GM12865 (cell line): ENCODE measurements around the gene KCNG2.
"Not testable (repeated sequence)": the region's sequence is repeated elsewhere in the genome, so short reads cannot be mapped to it uniquely, and the experiment has no call there.

Source experiments
- DNase-seq: peaks from one replicate; pipeline ENCODE4 v3.0.0; 2010; ENCODE audit warnings: low read depth
- H3K4me3 ChIP-seq: 2 replicates; pipeline ENCODE4 v1.5.1; 2011; ENCODE audit warnings: mild to moderate bottlenecking, low read depth, low read length, control low read depth
- CTCF ChIP-seq: IDR thresholded peaks from 2 replicates; pipeline ENCODE4 v1.5.1; 2011; ENCODE audit warnings: low read length, control low read depth, low read depth, inconsistent platforms; ENCODE audit not compliant: insufficient read depth; ENCODE audit errors: missing control alignments

The KCNG2 gene

GRCh38 chr18:79797518-79798345, at the start of gene KCNG2:
TSS of gene KCNG2 (plus strand) at chr18:79797938. CDS start at chr18:79863668, 65,730 bp downstream.
- no peak within 1 kb of the TSS for H3K4me3 ChIP-seq
- peak; percentile 5 for DNase-seq
- no peak for TF ChIP-seq CTCF

GRCh38 chr18:79748321-79749180, 49.2 kb upstream of the KCNG2 start:
- DNase-seq: no peak
- TF ChIP-seq CTCF: no peak
- no peak overlapping the region for H3K4me3 ChIP-seq

GRCh38 chr18:79749251-79750191, 48.2 kb upstream of the KCNG2 start:
- no peak for DNase-seq
- no peak overlapping the region for H3K4me3 ChIP-seq
- no peak for TF ChIP-seq CTCF

GRCh38 chr18:79750980-79751571, 46.7 kb upstream of the KCNG2 start:
- DNase-seq: no peak
- no peak overlapping the region for H3K4me3 ChIP-seq
- no peak for TF ChIP-seq CTCF

GRCh38 chr18:79751918-79752578, 45.7 kb upstream of the KCNG2 start:
- not testable (repeated sequence) for DNase-seq, H3K4me3 ChIP-seq

- DNase-seq, H3K4me3 ChIP-seq: not testable (repeated sequence)
Measured at GRCh38 chr18:79752946-79753345, 44.8 kb upstream of the KCNG2 start.

- H3K4me3 ChIP-seq: no peak overlapping the region
- no peak for TF ChIP-seq CTCF
- DNase-seq: no peak
Measured at GRCh38 chr18:79753391-79753851, 44.3 kb upstream of the KCNG2 start.
